H1 (cell line): ENCODE measurements around the gene BRIP1.

ENCODE experiments used
- CTCF ChIP-seq, 3 experiments: IDR thresholded peaks; 1 replicate in 2 of 3; 2 replicates in 1 of 3; pipeline versions ENCODE4 v1.5.1 to v1.6.1; 2011; ENCODE audit warnings: low read length in 3 of 3, mild to moderate bottlenecking in 3 of 3, inconsistent platforms in 2 of 3, low read depth in 1 of 3, moderate library complexity in 1 of 3; ENCODE audit not compliant: insufficient read depth in 1 of 3; ENCODE audit errors: control extremely low read depth in 1 of 3
- EZH2 ChIP-seq: fragments of 200-600 bp; sonication (generic); IDR thresholded peaks from 2 replicates; pipeline ENCODE4 v1.7.1; 2012; ENCODE audit warnings: low read depth, mild to moderate bottlenecking, moderate library complexity, low read length, inconsistent platforms; ENCODE audit not compliant: severe bottlenecking
- GABPA ChIP-seq: IDR thresholded peaks from 2 replicates; pipeline ENCODE4 v1.6.1; 2011; ENCODE audit warnings: mild to moderate bottlenecking, low read length, moderate library complexity, borderline replicate concordance; ENCODE audit not compliant: insufficient read depth
- POLR2A ChIP-seq, 2 experiments: IDR thresholded peaks; 1 replicate in 1 of 2; 2 replicates in 1 of 2; pipeline ENCODE4 v1.6.1; 2011; ENCODE audit warnings: low read depth in 2 of 2, low read length in 2 of 2, mild to moderate bottlenecking in 2 of 2; ENCODE audit errors: control extremely low read depth in 1 of 2

- TF ChIP-seq GABPA (no peak), CTCF (IDR thresholded peaks at IDR 0.05; ENCODE audit: control extremely low read depth in 1 of 3, insufficient read depth in 1 of 3, low read depth in 1 of 3, low read length in 3 of 3) (no peak), POLR2A (IDR thresholded peaks at IDR 0.05; ENCODE audit: control extremely low read depth in 1 of 2, low read depth in 2 of 2, low read length in 2 of 2) (no peak), EZH2 (no peak)
These were observed 32.2 kb downstream of the BRIP1 start for GRCh38 chr17:61831099-61831498.
